HEK293 (cell line): Measurements from ENCODE around the gene YIPF6.
"Not testable (repeated sequence)": the region's sequence is repeated elsewhere in the genome, so short reads cannot be mapped to it uniquely, and the experiment has no call there.

Experiments used
- CTCF ChIA-PET: fragments of 350-600 bp; formaldehyde crosslinking; extraction: SDS; loops from one replicate; lab custom pipeline; 2021; ENCODE audit warnings: antibody characterized with exemption; lab: Yijun Ruan, JAX
- POLR2A ChIA-PET: fragments of 300-600 bp; formaldehyde crosslinking; extraction: SDS; loops from one replicate; lab custom pipeline; 2020; ENCODE audit warnings: antibody characterized with exemption, inconsistent platforms; lab: Yijun Ruan, JAX
- H3K27ac ChIP-seq: fragments of 200-500 bp; sonication (Bioruptor generic); 2 replicates; pipeline ENCODE4 v1.5.1; 2014; ENCODE audit warnings: low read depth, low read length, control low read depth, inconsistent platforms; ENCODE audit errors: extremely low read depth
- H3K36me3 ChIP-seq, 2 experiments: fragments of 200-500 bp in 1 of 2; sonication (Bioruptor generic) in 1 of 2; 1 replicate in 1 of 2; 2 replicates in 1 of 2; pipeline ENCODE4 v1.5.1; 2014 to 2017; ENCODE audit warnings: inconsistent platforms in 2 of 2, low read length in 2 of 2; ENCODE audit not compliant: control insufficient read depth in 2 of 2, insufficient read depth in 1 of 2
- H3K4me1 ChIP-seq: fragments of 200-500 bp; sonication (Bioruptor generic); 2 replicates; pipeline ENCODE4 v1.5.1; 2014; ENCODE audit warnings: mild to moderate bottlenecking, low read length, inconsistent platforms; ENCODE audit not compliant: control insufficient read depth, insufficient read depth
- H3K4me3 ChIP-seq: 2 replicates; pipeline ENCODE4 v1.5.1; 2011; ENCODE audit warnings: low read depth, mild to moderate bottlenecking, control low read depth, low read length, moderate library complexity
- H3K9me3 ChIP-seq: fragments of 200-500 bp; sonication (Bioruptor generic); 2 replicates; pipeline ENCODE4 v1.5.1; 2014; ENCODE audit warnings: low read depth, low read length, inconsistent platforms; ENCODE audit not compliant: control insufficient read depth, insufficient read depth
- BCL11A ChIP-seq: fragments of 450-650 bp; formaldehyde crosslinking; IDR thresholded peaks from 2 replicates; pipeline ENCODE4 v1.5.1; 2016; ENCODE audit warnings: low read depth, missing biosample characterization, missing genetic modification characterization
- ZBTB1 ChIP-seq: fragments of 450-650 bp; formaldehyde crosslinking; IDR thresholded peaks from 2 replicates; pipeline ENCODE4 v1.5.1; 2016; ENCODE audit warnings: missing biosample characterization, missing genetic modification characterization
- ZBTB17 ChIP-seq: fragments of 450-650 bp; formaldehyde crosslinking; IDR thresholded peaks from 2 replicates; pipeline ENCODE4 v1.5.1; 2016; ENCODE audit warnings: missing biosample characterization, missing genetic modification characterization
- ZBTB8A ChIP-seq: fragments of 450-650 bp; formaldehyde crosslinking; IDR thresholded peaks from 2 replicates; pipeline ENCODE4 v1.5.1; 2016; ENCODE audit warnings: missing biosample characterization, missing genetic modification characterization
- ZIC2 ChIP-seq: fragments of 450-650 bp; formaldehyde crosslinking; IDR thresholded peaks from 2 replicates; pipeline ENCODE4 v1.5.1; 2016; ENCODE audit warnings: missing biosample characterization, missing genetic modification characterization
- ZNF146 ChIP-seq: fragments of 450-650 bp; formaldehyde crosslinking; IDR thresholded peaks from 2 replicates; pipeline ENCODE4 v1.5.1; 2016; ENCODE audit warnings: missing biosample characterization, missing genetic modification characterization
- ZNF157 ChIP-seq: fragments of 450-650 bp; formaldehyde crosslinking; IDR thresholded peaks from 2 replicates; pipeline ENCODE4 v1.5.1; 2016; ENCODE audit warnings: missing biosample characterization, missing genetic modification characterization
- ZNF280D ChIP-seq: fragments of 450-650 bp; formaldehyde crosslinking; IDR thresholded peaks from 2 replicates; pipeline ENCODE4 v1.5.1; 2016; ENCODE audit warnings: missing biosample characterization, missing genetic modification characterization
- ZNF366 ChIP-seq: fragments of 450-650 bp; formaldehyde crosslinking; conservative IDR thresholded peaks from 2 replicates; pipeline ENCODE4 v1.5.1; 2016; ENCODE audit warnings: missing biosample characterization, missing genetic modification characterization
- ZNF549 ChIP-seq: fragments of 450-650 bp; IDR thresholded peaks from 2 replicates; pipeline ENCODE4 v1.5.1; 2018; ENCODE audit warnings: missing biosample characterization, missing genetic modification characterization, mild to moderate bottlenecking, inconsistent platforms, moderate library complexity
- ZNF560 ChIP-seq: fragments of 450-650 bp; formaldehyde crosslinking; IDR thresholded peaks from 2 replicates; pipeline ENCODE4 v1.5.1; 2017; ENCODE audit warnings: missing biosample characterization, missing genetic modification characterization, borderline replicate concordance
- ZNF830 ChIP-seq: fragments of 450-650 bp; IDR thresholded peaks from 2 replicates; pipeline ENCODE4 v1.5.0; 2018; ENCODE audit warnings: missing biosample characterization, missing genetic modification characterization, low read depth, mild to moderate bottlenecking, moderate library complexity
- ZSCAN16 ChIP-seq: fragments of 450-650 bp; formaldehyde crosslinking; IDR thresholded peaks from 2 replicates; pipeline ENCODE4 v1.5.1; 2016; ENCODE audit warnings: missing biosample characterization, missing genetic modification characterization
- TF ChIP-seq, protein P1 (sequence below): fragments of 450-650 bp; formaldehyde crosslinking; IDR thresholded peaks from 2 replicates; pipeline ENCODE4 v1.5.1; 2016; ENCODE audit warnings: missing biosample characterization, missing genetic modification characterization
- TF ChIP-seq, protein P2 (sequence below): fragments of 450-650 bp; formaldehyde crosslinking; IDR thresholded peaks from 2 replicates; pipeline ENCODE4 v1.5.1; 2016; ENCODE audit warnings: missing biosample characterization, missing genetic modification characterization

YIPF6 gene

DNA sequence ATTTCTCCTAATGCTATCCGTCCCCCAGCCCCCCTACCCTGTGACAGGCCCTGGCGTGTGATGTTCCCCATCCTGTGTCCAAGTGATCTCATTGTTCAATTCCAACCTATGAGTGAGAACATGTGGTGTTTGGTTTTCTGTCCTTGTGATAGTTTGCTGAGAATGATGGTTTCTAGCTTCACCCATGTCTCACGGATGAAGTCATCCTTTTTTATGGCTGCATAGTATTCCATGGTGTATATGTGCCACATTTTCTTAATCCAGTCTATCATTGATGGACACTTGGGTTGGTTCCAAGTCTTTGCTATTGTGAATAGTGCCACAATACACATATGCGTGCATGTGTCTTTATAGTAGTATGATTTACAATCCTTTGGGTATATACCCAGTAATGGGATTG lies 61.1 kb downstream of the YIPF6 start:
- TF ChIP-seq ZNF280D (tag by site-specific recombination) (peak; percentile 80; the same call in 1 of the 2 replicates), ZNF146 (tag by site-specific recombination) (peak; percentile 89)
- CTCF ChIA-PET, H3K4me1 ChIP-seq, H3K27ac ChIP-seq, H3K4me3 ChIP-seq, H3K9me3 ChIP-seq, H3K36me3 ChIP-seq, POLR2A ChIA-PET: not testable (repeated sequence)

DNA sequence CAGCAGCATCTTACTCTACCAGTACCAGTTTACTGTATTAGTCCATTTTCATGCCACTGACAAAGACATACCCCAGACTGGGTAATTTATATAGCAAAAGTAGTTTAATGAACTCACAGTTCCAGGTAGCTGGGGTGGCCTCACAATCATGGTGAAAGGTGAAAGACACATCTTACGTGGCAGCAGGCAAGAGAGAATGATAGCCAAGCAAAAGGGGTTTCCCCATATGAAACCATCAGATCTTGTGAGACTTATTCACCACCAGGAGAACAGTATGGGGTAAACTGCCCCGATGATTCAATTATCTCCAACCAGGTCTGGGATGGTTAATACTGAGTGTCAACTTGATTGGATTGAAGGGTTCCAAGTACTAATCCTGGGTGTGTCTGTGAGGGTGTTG lies 69.3 kb downstream of the YIPF6 start:
- TF ChIP-seq ZNF366 (tag by site-specific recombination), result no peak
- TF ChIP-seq ZNF560 (tag by site-specific recombination), result no peak
- TF ChIP-seq, protein P1, sequence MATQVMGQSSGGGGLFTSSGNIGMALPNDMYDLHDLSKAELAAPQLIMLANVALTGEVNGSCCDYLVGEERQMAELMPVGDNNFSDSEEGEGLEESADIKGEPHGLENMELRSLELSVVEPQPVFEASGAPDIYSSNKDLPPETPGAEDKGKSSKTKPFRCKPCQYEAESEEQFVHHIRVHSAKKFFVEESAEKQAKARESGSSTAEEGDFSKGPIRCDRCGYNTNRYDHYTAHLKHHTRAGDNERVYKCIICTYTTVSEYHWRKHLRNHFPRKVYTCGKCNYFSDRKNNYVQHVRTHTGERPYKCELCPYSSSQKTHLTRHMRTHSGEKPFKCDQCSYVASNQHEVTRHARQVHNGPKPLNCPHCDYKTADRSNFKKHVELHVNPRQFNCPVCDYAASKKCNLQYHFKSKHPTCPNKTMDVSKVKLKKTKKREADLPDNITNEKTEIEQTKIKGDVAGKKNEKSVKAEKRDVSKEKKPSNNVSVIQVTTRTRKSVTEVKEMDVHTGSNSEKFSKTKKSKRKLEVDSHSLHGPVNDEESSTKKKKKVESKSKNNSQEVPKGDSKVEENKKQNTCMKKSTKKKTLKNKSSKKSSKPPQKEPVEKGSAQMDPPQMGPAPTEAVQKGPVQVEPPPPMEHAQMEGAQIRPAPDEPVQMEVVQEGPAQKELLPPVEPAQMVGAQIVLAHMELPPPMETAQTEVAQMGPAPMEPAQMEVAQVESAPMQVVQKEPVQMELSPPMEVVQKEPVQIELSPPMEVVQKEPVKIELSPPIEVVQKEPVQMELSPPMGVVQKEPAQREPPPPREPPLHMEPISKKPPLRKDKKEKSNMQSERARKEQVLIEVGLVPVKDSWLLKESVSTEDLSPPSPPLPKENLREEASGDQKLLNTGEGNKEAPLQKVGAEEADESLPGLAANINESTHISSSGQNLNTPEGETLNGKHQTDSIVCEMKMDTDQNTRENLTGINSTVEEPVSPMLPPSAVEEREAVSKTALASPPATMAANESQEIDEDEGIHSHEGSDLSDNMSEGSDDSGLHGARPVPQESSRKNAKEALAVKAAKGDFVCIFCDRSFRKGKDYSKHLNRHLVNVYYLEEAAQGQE (tag by site-specific recombination), result no peak
- TF ChIP-seq ZIC2, result no peak
- no peak for TF ChIP-seq BCL11A (tag by site-specific recombination)
- TF ChIP-seq ZBTB17 (tag by site-specific recombination), result no peak
- no peak for TF ChIP-seq ZNF549
- TF ChIP-seq ZNF157 (tag by site-specific recombination), result no peak
- no peak for TF ChIP-seq ZBTB1 (tag by site-specific recombination)
- TF ChIP-seq ZNF830 (tag by site-specific recombination), result no peak
- TF ChIP-seq ZBTB8A (tag by site-specific recombination), result no peak
- TF ChIP-seq, all 188 proteins: peak for 0
- Histone ChIP-seq H3K27ac (no peak overlapping the region), H3K4me3 (no peak overlapping the region), H3K36me3 (no peaks in the 10 kb centered on the region), H3K9me3 (no peaks in the 10 kb centered on the region), H3K4me1 (no peaks in the 10 kb centered on the region)
- POLR2A ChIA-PET, result no interaction called here
- CTCF ChIA-PET, result no interaction called here

- Histone ChIP-seq H3K9me3 (no peaks in the 10 kb centered on the region), H3K4me3 (no peak overlapping the region), H3K27ac (no peak overlapping the region), H3K4me1 (no peaks in the 10 kb centered on the region), H3K36me3 (no peaks in the 10 kb centered on the region)
- ChIA-PET POLR2A (interaction anchor here (0.7 kb wide), 1 partner anchor 237 kb away, joined by 3 read pairs; no protein-coding TSS in a partner anchor), CTCF (interaction anchor here (0.6 kb wide), 1 partner anchor 29 kb away, joined by 3 read pairs; no protein-coding TSS in a partner anchor)
- TF ChIP-seq, protein P2, sequence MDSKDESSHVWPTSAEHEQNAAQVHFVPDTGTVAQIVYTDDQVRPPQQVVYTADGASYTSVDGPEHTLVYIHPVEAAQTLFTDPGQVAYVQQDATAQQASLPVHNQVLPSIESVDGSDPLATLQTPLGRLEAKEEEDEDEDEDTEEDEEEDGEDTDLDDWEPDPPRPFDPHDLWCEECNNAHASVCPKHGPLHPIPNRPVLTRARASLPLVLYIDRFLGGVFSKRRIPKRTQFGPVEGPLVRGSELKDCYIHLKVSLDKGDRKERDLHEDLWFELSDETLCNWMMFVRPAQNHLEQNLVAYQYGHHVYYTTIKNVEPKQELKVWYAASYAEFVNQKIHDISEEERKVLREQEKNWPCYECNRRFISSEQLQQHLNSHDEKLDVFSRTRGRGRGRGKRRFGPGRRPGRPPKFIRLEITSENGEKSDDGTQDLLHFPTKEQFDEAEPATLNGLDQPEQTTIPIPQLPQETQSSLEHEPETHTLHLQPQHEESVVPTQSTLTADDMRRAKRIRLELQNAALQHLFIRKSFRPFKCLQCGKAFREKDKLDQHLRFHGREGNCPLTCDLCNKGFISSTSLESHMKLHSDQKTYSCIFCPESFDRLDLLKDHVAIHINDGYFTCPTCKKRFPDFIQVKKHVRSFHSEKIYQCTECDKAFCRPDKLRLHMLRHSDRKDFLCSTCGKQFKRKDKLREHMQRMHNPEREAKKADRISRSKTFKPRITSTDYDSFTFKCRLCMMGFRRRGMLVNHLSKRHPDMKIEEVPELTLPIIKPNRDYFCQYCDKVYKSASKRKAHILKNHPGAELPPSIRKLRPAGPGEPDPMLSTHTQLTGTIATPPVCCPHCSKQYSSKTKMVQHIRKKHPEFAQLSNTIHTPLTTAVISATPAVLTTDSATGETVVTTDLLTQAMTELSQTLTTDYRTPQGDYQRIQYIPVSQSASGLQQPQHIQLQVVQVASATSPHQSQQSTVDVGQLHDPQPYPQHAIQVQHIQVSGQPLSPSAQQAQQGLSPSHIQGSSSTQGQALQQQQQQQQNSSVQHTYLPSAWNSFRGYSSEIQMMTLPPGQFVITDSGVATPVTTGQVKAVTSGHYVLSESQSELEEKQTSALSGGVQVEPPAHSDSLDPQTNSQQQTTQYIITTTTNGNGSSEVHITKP (tag by site-specific recombination), result peak; percentile 80
- no peak for TF ChIP-seq ZSCAN16 (tag by site-specific recombination)
Measured at GRCh38 chrX:68570598-68570997, 71.7 kb downstream of the YIPF6 start.
